GM18870 (cell line): ENCODE results near the gene FBXL17.

Experiments
- ATAC-seq: cut with Tn5 transposase; IDR thresholded peaks from one replicate; pipeline ENCODE4 v1.9.1; 2021; ENCODE audit warnings: moderate library complexity; ENCODE audit not compliant: unreplicated experiment

FBXL17 gene

GRCh38 chr5:107830750-107831149 is 551.1 kb downstream of the FBXL17 start:
- ATAC-seq = no peak

GRCh38 chr5:107826311-107827000 is 555.4 kb downstream of the FBXL17 start:
- ATAC-seq = no peak

- no peak for ATAC-seq
Measured at GRCh38 chr5:107824821-107825220, 557.1 kb downstream of the FBXL17 start.

- no peak for ATAC-seq
Measured at GRCh38 chr5:107821288-107821687, 560.6 kb downstream of the FBXL17 start.

GRCh38 chr5:107820429-107820828 is 561.5 kb downstream of the FBXL17 start:
- no peak for ATAC-seq

GRCh38 chr5:107817951-107818350 is 563.9 kb downstream of the FBXL17 start:
- ATAC-seq = no peak

- no peak for ATAC-seq
Measured at GRCh38 chr5:107817436-107817835, 564.5 kb downstream of the FBXL17 start.

GRCh38 chr5:107815109-107815508 is 566.8 kb downstream of the FBXL17 start:
- ATAC-seq = no peak

GRCh38 chr5:107814183-107814827 is 567.6 kb downstream of the FBXL17 start:
- ATAC-seq = no peak

GRCh38 chr5:107813559-107813958 is 568.3 kb downstream of the FBXL17 start:
- peak; percentile 94 for ATAC-seq

- peak; percentile 81 for ATAC-seq
Measured at GRCh38 chr5:107812570-107813141, 569.2 kb downstream of the FBXL17 start.

- ATAC-seq = no peak
Measured at GRCh38 chr5:107809201-107810034, 572.5 kb downstream of the FBXL17 start.
